Measurements from ENCODE around the gene OR52W1.

Gene OR52W1

GRCh38 chr11:6237266-6237665, 38.2 kb downstream of the OR52W1 start:
- no peaks in the 10 kb centered on the region for H3K27me3 ChIP-seq (ENCODE audit: low read depth, low read length)
- no peak overlapping the region for H3K9ac ChIP-seq (ENCODE audit: low read length)
- H4K20me1 ChIP-seq (ENCODE audit: insufficient read depth, low read length): no peaks in the 10 kb centered on the region
- peaks cover 15% of the 10 kb centered on the region for H3K79me2 ChIP-seq (ENCODE audit: low read length)
- H3K9me3 ChIP-seq (ENCODE audit: insufficient read depth, low read length): no peaks in the 10 kb centered on the region
- TF ChIP-seq, protein P1, sequence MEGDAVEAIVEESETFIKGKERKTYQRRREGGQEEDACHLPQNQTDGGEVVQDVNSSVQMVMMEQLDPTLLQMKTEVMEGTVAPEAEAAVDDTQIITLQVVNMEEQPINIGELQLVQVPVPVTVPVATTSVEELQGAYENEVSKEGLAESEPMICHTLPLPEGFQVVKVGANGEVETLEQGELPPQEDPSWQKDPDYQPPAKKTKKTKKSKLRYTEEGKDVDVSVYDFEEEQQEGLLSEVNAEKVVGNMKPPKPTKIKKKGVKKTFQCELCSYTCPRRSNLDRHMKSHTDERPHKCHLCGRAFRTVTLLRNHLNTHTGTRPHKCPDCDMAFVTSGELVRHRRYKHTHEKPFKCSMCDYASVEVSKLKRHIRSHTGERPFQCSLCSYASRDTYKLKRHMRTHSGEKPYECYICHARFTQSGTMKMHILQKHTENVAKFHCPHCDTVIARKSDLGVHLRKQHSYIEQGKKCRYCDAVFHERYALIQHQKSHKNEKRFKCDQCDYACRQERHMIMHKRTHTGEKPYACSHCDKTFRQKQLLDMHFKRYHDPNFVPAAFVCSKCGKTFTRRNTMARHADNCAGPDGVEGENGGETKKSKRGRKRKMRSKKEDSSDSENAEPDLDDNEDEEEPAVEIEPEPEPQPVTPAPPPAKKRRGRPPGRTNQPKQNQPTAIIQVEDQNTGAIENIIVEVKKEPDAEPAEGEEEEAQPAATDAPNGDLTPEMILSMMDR (IDR thresholded peaks at IDR 0.05; ENCODE audit: low read depth, low read length): no peak
- TF ChIP-seq EZH2phosphoT487 (IDR thresholded peaks at IDR 0.05; ENCODE audit: low read depth): no peak
- H3K27ac ChIP-seq (ENCODE audit: low read length): no peak overlapping the region
- no peak overlapping the region for H3K4me2 ChIP-seq (ENCODE audit: low read length)
- H3K4me3 ChIP-seq (ENCODE audit: low read length): no peak overlapping the region
- H3K36me3 ChIP-seq (replicated peaks; ENCODE audit: low read depth, low read length): no peaks in the 10 kb centered on the region
- peaks cover 6% of the 10 kb centered on the region for H3K4me1 ChIP-seq (ENCODE audit: low read length)
- H2AFZ ChIP-seq (ENCODE audit: low read depth, low read length): no peak overlapping the region

GRCh38 chr11:6237761-6238302, 38.8 kb downstream of the OR52W1 start:
- Histone ChIP-seq H3K9ac (ENCODE audit: low read length) (no peak overlapping the region), H3K79me2 (ENCODE audit: low read length) (peaks cover 14% of the 10 kb centered on the region), H3K9me3 (ENCODE audit: insufficient read depth, low read length) (no peaks in the 10 kb centered on the region), H3K27ac (ENCODE audit: low read length) (no peak overlapping the region), H4K20me1 (ENCODE audit: insufficient read depth, low read length) (no peaks in the 10 kb centered on the region), H3K36me3 (replicated peaks; ENCODE audit: low read depth, low read length) (no peaks in the 10 kb centered on the region), H3K4me3 (ENCODE audit: low read length) (no peak overlapping the region), H3K27me3 (ENCODE audit: low read depth, low read length) (no peaks in the 10 kb centered on the region), H3K4me2 (ENCODE audit: low read length) (no peak overlapping the region), H3K4me1 (ENCODE audit: low read length) (peaks cover 6% of the 10 kb centered on the region), H2AFZ (ENCODE audit: low read depth, low read length) (no peak overlapping the region)
- no peak for TF ChIP-seq EZH2phosphoT487 (IDR thresholded peaks at IDR 0.05; ENCODE audit: low read depth)
- TF ChIP-seq, protein P1 (IDR thresholded peaks at IDR 0.05; ENCODE audit: low read depth, low read length): no peak

- TF ChIP-seq EZH2phosphoT487 (IDR thresholded peaks at IDR 0.05; ENCODE audit: low read depth): no peak
- TF ChIP-seq, protein P1 (IDR thresholded peaks at IDR 0.05; ENCODE audit: low read depth, low read length): no peak
- H3K4me2 ChIP-seq (ENCODE audit: low read length): no peak within 1 kb of the TSS
- H3K79me2 ChIP-seq (ENCODE audit: low read length): peaks cover 5% of the 10 kb centered on the region
- H2AFZ ChIP-seq (ENCODE audit: low read depth, low read length): no peak within 1 kb of the TSS
- no peak within 1 kb of the TSS for H3K27ac ChIP-seq (ENCODE audit: low read length)
- no peak within 1 kb of the TSS for H3K9ac ChIP-seq (ENCODE audit: low read length)
- H3K4me1 ChIP-seq (ENCODE audit: low read length): no peaks in the 10 kb centered on the region
- no peaks in the 10 kb centered on the region for H4K20me1 ChIP-seq (ENCODE audit: insufficient read depth, low read length)
- H3K27me3 ChIP-seq (ENCODE audit: low read depth, low read length): 0 out of 2 replicates have a peak, but pooled peaks cover 1% of the 10 kb centered on the region
- H3K9me3 ChIP-seq (ENCODE audit: insufficient read depth, low read length): no peaks in the 10 kb centered on the region
- H3K4me3 ChIP-seq (ENCODE audit: low read length): no peak within 1 kb of the TSS
- H3K36me3 ChIP-seq (replicated peaks; ENCODE audit: low read depth, low read length): no peaks in the 10 kb centered on the region
Measured at GRCh38 chr11:6238902-6239301, 39.9 kb downstream of the OR52W1 start, which contains the start of gene CNGA4. Gene CNGA4 (plus strand): TSS chr11:6239089. CDS start chr11:6239207, 118 bp downstream.

GRCh38 chr11:6240139-6240538, 41.1 kb downstream of the OR52W1 start:
- H3K4me1 ChIP-seq (ENCODE audit: low read length): no peaks in the 10 kb centered on the region
- H3K9me3 ChIP-seq (ENCODE audit: insufficient read depth, low read length): no peaks in the 10 kb centered on the region
- H3K4me2 ChIP-seq (ENCODE audit: low read length): no peak overlapping the region
- H3K79me2 ChIP-seq (ENCODE audit: low read length): no peaks in the 10 kb centered on the region
- H2AFZ ChIP-seq (ENCODE audit: low read depth, low read length): no peak overlapping the region
- no peaks in the 10 kb centered on the region for H3K36me3 ChIP-seq (replicated peaks; ENCODE audit: low read depth, low read length)
- TF ChIP-seq, protein P1 (IDR thresholded peaks at IDR 0.05; ENCODE audit: low read depth, low read length): no peak
- TF ChIP-seq EZH2phosphoT487 (IDR thresholded peaks at IDR 0.05; ENCODE audit: low read depth): no peak
- no peak overlapping the region for H3K4me3 ChIP-seq (ENCODE audit: low read length)
- 0 out of 2 replicates have a peak, but pooled peaks cover 3% of the 10 kb centered on the region for H3K27me3 ChIP-seq (ENCODE audit: low read depth, low read length)
- H4K20me1 ChIP-seq (ENCODE audit: insufficient read depth, low read length): no peaks in the 10 kb centered on the region
- H3K27ac ChIP-seq (ENCODE audit: low read length): no peak overlapping the region
- H3K9ac ChIP-seq (ENCODE audit: low read length): no peak overlapping the region

Measured in OCI-LY3 (cell line).